GM12865 (cell line): ENCODE measurements around the gene LILRB4.
"Not testable (repeated sequence)": the region's sequence is repeated elsewhere in the genome, so short reads cannot be mapped to it uniquely, and the experiment has no call there.

ENCODE experiments used
- DNase-seq: peaks from one replicate; pipeline ENCODE4 v3.0.0; 2010; ENCODE audit warnings: low read depth
- H3K4me3 ChIP-seq: 2 replicates; pipeline ENCODE4 v1.5.1; 2011; ENCODE audit warnings: mild to moderate bottlenecking, low read depth, low read length, control low read depth
- CTCF ChIP-seq: IDR thresholded peaks from 2 replicates; pipeline ENCODE4 v1.5.1; 2011; ENCODE audit warnings: low read length, control low read depth, low read depth, inconsistent platforms; ENCODE audit not compliant: insufficient read depth; ENCODE audit errors: missing control alignments

LILRB4 gene

GRCh38 chr19:54691582-54692297 is 29.0 kb downstream of the LILRB4 start:
- DNase-seq: no peak
- no peak overlapping the region for H3K4me3 ChIP-seq
- no peak for TF ChIP-seq CTCF

GRCh38 chr19:54692298-54692615 is 29.5 kb downstream of the LILRB4 start:
- TF ChIP-seq CTCF: no peak
- no peak overlapping the region for H3K4me3 ChIP-seq
- no peak for DNase-seq

- TF ChIP-seq CTCF: no peak
- no peak overlapping the region for H3K4me3 ChIP-seq
- no peak for DNase-seq
Measured at GRCh38 chr19:54694648-54695047, 31.9 kb downstream of the LILRB4 start.

GRCh38 chr19:54696117-54696548 is 33.3 kb downstream of the LILRB4 start:
- TF ChIP-seq CTCF: no peak
- no peak overlapping the region for H3K4me3 ChIP-seq
- peak; percentile 7 for DNase-seq

GRCh38 chr19:54696766-54697165 is 34.0 kb downstream of the LILRB4 start:
- H3K4me3 ChIP-seq: no peak overlapping the region
- DNase-seq: no peak
- TF ChIP-seq CTCF: no peak

GRCh38 chr19:54697716-54698115 is 34.9 kb downstream of the LILRB4 start:
- H3K4me3 ChIP-seq, DNase-seq: not testable (repeated sequence)

GRCh38 chr19:54704928-54705327 is 42.1 kb downstream of the LILRB4 start:
- TF ChIP-seq CTCF: no peak
- no peak for DNase-seq
- H3K4me3 ChIP-seq: no peak overlapping the region

- no peak overlapping the region for H3K4me3 ChIP-seq
- DNase-seq: peak; percentile 75
- no peak for TF ChIP-seq CTCF
Measured at GRCh38 chr19:54707962-54708361, 45.2 kb downstream of the LILRB4 start.
